Measurements from ENCODE around the gene MAP2K5. TPM values are rescaled to one million over a fixed set of nuclear protein-coding genes. Genes with fewer than 3 reads are reported as not detected.
A peak's percentile ranks its signal among the peaks of the same experiment; 100 is the strongest.

Gene MAP2K5
- total RNA-seq, 4 donors from 2014 or later: 3.6 to 27.1 (median 18.6) TPM

DNA sequence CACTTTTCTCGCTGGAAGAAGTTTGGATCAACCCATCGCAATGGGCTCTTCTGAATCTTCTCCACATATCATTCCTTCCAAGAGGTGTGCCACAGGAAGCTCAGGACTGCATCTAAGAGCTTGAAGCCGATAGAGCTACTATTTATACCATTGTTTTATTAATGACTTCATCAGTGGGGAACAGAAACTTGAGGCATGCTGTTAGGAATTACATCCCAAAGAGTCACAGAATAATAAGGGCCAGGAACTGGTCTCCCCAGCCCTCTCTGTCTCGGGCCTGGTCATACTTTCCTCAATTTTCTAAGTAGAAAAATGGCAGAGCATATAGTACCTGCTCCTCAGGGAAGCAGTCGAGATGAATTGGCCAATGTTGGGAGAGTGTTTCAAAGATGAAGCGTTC, 38.4 kb upstream of the MAP2K5 start:
- TF ChIP-seq POLR2A (IDR thresholded peaks at IDR 0.05): no peak
- TF ChIP-seq, protein P1, sequence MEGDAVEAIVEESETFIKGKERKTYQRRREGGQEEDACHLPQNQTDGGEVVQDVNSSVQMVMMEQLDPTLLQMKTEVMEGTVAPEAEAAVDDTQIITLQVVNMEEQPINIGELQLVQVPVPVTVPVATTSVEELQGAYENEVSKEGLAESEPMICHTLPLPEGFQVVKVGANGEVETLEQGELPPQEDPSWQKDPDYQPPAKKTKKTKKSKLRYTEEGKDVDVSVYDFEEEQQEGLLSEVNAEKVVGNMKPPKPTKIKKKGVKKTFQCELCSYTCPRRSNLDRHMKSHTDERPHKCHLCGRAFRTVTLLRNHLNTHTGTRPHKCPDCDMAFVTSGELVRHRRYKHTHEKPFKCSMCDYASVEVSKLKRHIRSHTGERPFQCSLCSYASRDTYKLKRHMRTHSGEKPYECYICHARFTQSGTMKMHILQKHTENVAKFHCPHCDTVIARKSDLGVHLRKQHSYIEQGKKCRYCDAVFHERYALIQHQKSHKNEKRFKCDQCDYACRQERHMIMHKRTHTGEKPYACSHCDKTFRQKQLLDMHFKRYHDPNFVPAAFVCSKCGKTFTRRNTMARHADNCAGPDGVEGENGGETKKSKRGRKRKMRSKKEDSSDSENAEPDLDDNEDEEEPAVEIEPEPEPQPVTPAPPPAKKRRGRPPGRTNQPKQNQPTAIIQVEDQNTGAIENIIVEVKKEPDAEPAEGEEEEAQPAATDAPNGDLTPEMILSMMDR (IDR thresholded peaks at IDR 0.05): no peak

DNA sequence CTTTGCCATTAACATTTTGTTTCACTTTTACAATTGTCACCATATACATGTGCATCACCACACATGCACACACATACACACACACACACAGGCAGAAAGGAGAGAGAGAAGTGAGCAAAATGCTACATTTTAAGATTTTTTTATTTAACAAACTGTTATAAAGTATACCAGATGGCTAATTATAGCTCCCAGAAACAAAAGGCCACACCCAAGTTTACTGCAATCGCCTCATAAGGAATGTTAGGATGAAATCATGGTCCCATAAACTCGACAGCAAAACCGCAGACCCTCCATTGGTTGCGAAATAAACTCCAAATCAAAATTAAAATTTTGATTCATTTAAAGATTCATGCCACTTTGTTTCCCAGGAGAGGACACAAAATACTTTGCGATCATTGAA, 37.7 kb upstream of the MAP2K5 start:
- Histone ChIP-seq H3K36me3 (no peaks in the 10 kb centered on the region), H3K4me1 (no peaks in the 10 kb centered on the region), H3K27me3 (no peaks in the 10 kb centered on the region), H3K27ac (no peak overlapping the region), H3K9me3 (no peaks in the 10 kb centered on the region), H3K4me3 (no peak overlapping the region)
- TF ChIP-seq, protein P1 (IDR thresholded peaks at IDR 0.05): no peak
- TF ChIP-seq POLR2A (IDR thresholded peaks at IDR 0.05): no peak
- peak in 1 of 2 donors; percentile 20 for DNase-seq
- intact Hi-C loops (cut with DNase I; ENCODE audit: low total_unique reads): no loop called here

More for the DNA sequence above, 38.4 kb upstream of the MAP2K5 start:
- Histone ChIP-seq H3K4me3 (no peak overlapping the region), H3K27me3 (no peaks in the 10 kb centered on the region), H3K36me3 (no peaks in the 10 kb centered on the region), H3K9me3 (no peaks in the 10 kb centered on the region), H3K4me1 (no peaks in the 10 kb centered on the region), H3K27ac (no peak overlapping the region)
- intact Hi-C loops (cut with DNase I; ENCODE audit: low total_unique reads): no loop called here
- no peak for DNase-seq

DNA sequence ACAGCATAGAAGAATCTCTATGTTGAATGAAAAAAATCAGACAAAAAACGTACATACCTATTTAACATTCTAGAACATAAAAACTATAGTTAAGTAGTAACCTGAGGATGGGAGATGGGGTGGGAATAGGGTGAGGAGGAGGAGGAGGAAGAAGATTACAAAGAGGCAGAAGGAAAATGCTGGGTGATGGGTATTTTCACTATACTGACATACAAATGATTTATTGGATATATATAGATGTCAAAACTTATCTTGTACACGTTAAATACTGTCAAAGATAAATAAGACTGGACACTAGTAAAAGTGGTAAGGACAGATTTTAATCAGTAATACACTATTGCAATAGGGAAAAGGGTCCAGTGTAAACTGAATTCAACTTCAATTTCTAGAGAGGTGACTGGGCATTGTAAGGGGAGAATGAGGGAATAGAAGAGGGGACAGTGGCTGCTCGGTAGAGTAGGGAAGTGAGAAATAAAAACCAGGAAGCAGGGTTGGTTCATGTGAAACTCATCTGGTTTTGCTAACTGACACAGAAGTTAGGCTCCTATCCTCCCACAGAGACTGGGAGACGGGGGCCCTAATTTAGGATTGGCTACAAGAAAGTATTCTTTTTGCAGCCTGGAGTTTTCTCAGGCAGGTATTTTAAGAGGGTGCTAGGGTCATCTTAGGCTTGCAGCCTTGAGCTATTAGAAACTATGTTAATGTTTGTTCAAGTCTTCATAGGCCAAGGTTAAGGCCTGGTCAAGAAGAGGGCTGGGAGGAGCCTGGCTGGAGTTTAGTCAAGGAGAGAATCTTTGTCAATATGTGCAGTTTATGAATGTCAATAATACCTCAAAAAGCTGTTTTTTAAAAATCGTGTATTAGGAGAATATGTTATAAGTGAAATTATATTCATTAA, 36.6 kb upstream of the MAP2K5 start:
- no peaks in the 10 kb centered on the region for H3K9me3 ChIP-seq
- H3K27me3 ChIP-seq: no peaks in the 10 kb centered on the region
- H3K4me3 ChIP-seq: no peak overlapping the region
- no peak for DNase-seq
- H3K27ac ChIP-seq: no peak overlapping the region
- no peaks in the 10 kb centered on the region for H3K36me3 ChIP-seq
- H3K4me1 ChIP-seq: no peaks in the 10 kb centered on the region
- TF ChIP-seq, protein P1 (IDR thresholded peaks at IDR 0.05): no peak
- TF ChIP-seq POLR2A (IDR thresholded peaks at IDR 0.05): no peak
- intact Hi-C loops (cut with DNase I; ENCODE audit: low total_unique reads): no loop called here

DNA sequence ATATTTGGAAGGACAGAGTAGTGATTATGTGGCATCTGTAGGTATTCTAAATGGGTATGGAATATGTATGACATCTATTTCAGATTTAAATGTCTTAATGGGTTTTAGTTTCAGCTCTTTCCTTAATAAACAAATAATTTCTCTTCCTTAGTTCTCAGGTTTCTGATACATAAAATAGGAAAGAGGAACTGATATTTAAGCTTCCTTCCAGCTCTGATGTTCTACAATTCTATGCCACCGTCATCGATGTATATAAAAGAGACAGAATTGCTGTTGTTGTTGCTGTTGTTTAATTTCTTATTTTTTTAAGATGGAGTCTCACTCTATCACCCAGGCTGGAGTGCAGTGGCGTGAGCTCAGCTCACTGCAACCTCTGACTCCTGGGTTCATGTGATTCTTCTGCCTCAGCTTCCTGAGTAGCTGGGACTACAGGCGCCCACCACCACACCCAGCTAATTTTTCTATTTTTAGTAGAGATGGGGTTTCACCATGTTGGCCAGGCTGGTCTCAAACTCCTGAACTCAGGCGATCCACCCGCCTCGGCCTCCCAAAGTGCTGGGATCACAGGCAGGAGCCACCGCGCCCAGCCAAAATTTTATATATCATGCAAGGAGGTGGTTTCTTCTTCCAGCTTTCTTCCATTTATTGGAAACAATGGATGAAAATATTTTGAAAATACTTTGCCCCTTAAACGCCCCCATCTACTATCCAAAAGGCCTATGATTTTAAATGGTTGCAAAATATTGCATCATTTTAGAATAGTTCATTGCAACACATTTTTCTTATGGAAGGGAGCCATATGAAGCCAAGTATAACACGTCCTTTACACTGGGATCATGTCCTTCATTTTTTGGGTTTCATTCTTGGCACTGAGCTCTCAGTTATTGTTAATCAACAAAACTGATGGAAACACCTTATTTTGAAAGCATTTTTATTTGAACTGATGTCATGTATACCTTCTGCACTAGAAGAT, 35.4 kb upstream of the MAP2K5 start:
- no peaks in the 10 kb centered on the region for H3K27me3 ChIP-seq
- intact Hi-C loops (cut with DNase I; ENCODE audit: low total_unique reads): no loop called here
- no peak overlapping the region for H3K27ac ChIP-seq
- no peak for DNase-seq
- TF ChIP-seq POLR2A (IDR thresholded peaks at IDR 0.05): no peak
- TF ChIP-seq, protein P1 (IDR thresholded peaks at IDR 0.05): no peak
- H3K4me1 ChIP-seq: no peaks in the 10 kb centered on the region
- H3K9me3 ChIP-seq: no peaks in the 10 kb centered on the region
- H3K36me3 ChIP-seq: no peaks in the 10 kb centered on the region
- no peak overlapping the region for H3K4me3 ChIP-seq

Data from uterus (tissue), 4 donors.